DND-41 (cell line): ENCODE results near the gene CHCHD3.

Experiments used
- CTCF ChIP-seq: IDR thresholded peaks from 2 replicates; pipeline ENCODE4 v1.5.1; 2012; ENCODE audit warnings: borderline replicate concordance, low read length, moderate library complexity, mild to moderate bottlenecking; ENCODE audit not compliant: poor library complexity, severe bottlenecking; ENCODE audit errors: extremely low read depth
- EZH2 ChIP-seq: IDR thresholded peaks from 3 replicates; pipeline ENCODE4 v1.6.1; 2012; ENCODE audit warnings: borderline replicate concordance, low read depth, mild to moderate bottlenecking, moderate library complexity, low read length, inconsistent platforms; ENCODE audit not compliant: severe bottlenecking

- TF ChIP-seq CTCF (peak; percentile 40), EZH2 (no peak)
Observed at GRCh38 chr7:132899833-132900232, 182.1 kb downstream of the CHCHD3 start.
